Embryonic facial prominence (tissue), 1 donor: Measurements from ENCODE around the gene PPIA.

Experiments used
- DNase-seq: peaks from one replicate; pipeline ENCODE4 v3.0.0-alpha.2; 2016; ENCODE audit errors: extremely low spot score

The PPIA gene

GRCh38 chr7:44796504-44797328, at the start of gene PPIA:
Gene PPIA (plus strand): TSS chr7:44796681. CDS start chr7:44796725, 44 bp downstream.
- peak; percentile 93 for DNase-seq

GRCh38 chr7:44748045-44748947, 48.2 kb upstream of the PPIA start, which contains the start of gene ZMIZ2:
Gene ZMIZ2 (plus strand): TSS chr7:44748847. CDS start chr7:44756250, 7,403 bp downstream.
- peak; percentile 76 for DNase-seq

GRCh38 chr7:44748948-44749731, 47.3 kb upstream of the PPIA start:
- DNase-seq, result no peak

- DNase-seq, result no peak
These were observed 46.5 kb upstream of the PPIA start for GRCh38 chr7:44749992-44750391.

- DNase-seq, result no peak
These were observed 46.1 kb upstream of the PPIA start for GRCh38 chr7:44750424-44750823.

GRCh38 chr7:44750921-44751571, 45.4 kb upstream of the PPIA start:
- DNase-seq, result no peak

GRCh38 chr7:44752822-44753221, 43.7 kb upstream of the PPIA start:
- DNase-seq, result no peak

- DNase-seq, result no peak
These were observed 41.4 kb upstream of the PPIA start for GRCh38 chr7:44754802-44755697.

- DNase-seq, result no peak
These were observed 40.5 kb upstream of the PPIA start for GRCh38 chr7:44755698-44756627.

GRCh38 chr7:44756904-44757303, 39.6 kb upstream of the PPIA start:
- no peak for DNase-seq

- no peak for DNase-seq
These were observed 39.2 kb upstream of the PPIA start for GRCh38 chr7:44757311-44757710.

- no peak for DNase-seq
These were observed 38.7 kb upstream of the PPIA start for GRCh38 chr7:44757739-44758138.

- no peak for DNase-seq
These were observed 37.2 kb upstream of the PPIA start for GRCh38 chr7:44759246-44759645.

- DNase-seq, result no peak
These were observed 36.4 kb upstream of the PPIA start for GRCh38 chr7:44760034-44760580.

- no peak for DNase-seq
These were observed 35.0 kb upstream of the PPIA start for GRCh38 chr7:44761207-44762161.

- no peak for DNase-seq
These were observed 34.2 kb upstream of the PPIA start for GRCh38 chr7:44762300-44762699.

GRCh38 chr7:44762726-44763522, 33.6 kb upstream of the PPIA start:
- no peak for DNase-seq
